Smooth muscle cell (in vitro differentiated cells): ENCODE measurements around the gene IKBIP. TPM values are rescaled to one million over a fixed set of nuclear protein-coding genes. Genes with fewer than 3 reads are reported as not detected.

Source experiments
- DNase-seq: peaks from one replicate; lab custom pipeline; 2025; ENCODE audit not compliant: unreplicated experiment; lab: John Stamatoyannopoulos, UW
- H2AFZ ChIP-seq: fragments of 200-600 bp; sonication (generic); 2 replicates; pipeline ENCODE4 v1.6.0; 2016; ENCODE audit warnings: antibody characterized with exemption, low read depth, mild to moderate bottlenecking
- H3F3A ChIP-seq: fragments of 200-600 bp; sonication (generic); 2 replicates; pipeline ENCODE4 v1.6.0; 2017; ENCODE audit warnings: antibody characterized with exemption, low read depth
- H3K27ac ChIP-seq: fragments of 200-600 bp; sonication (generic); 2 replicates; pipeline ENCODE4 v1.5.1; 2016; ENCODE audit warnings: low read depth, mild to moderate bottlenecking
- H3K27me3 ChIP-seq: fragments of 200-600 bp; sonication (generic); 2 replicates; pipeline ENCODE4 v1.6.1; 2016; ENCODE audit warnings: low read depth, mild to moderate bottlenecking
- H3K36me3 ChIP-seq: fragments of 200-600 bp; sonication (generic); 2 replicates; pipeline ENCODE4 v1.5.1; 2016; ENCODE audit warnings: low read depth
- H3K4me1 ChIP-seq: fragments of 200-600 bp; sonication (generic); 2 replicates; pipeline ENCODE4 v1.5.1; 2016; ENCODE audit warnings: low read depth
- H3K4me2 ChIP-seq: fragments of 200-600 bp; sonication (generic); 2 replicates; pipeline ENCODE4 v1.6.0; 2016; ENCODE audit warnings: mild to moderate bottlenecking
- H3K4me3 ChIP-seq: fragments of 200-600 bp; sonication (generic); 2 replicates; pipeline ENCODE4 v1.5.1; 2016; ENCODE audit warnings: mild to moderate bottlenecking
- H3K79me2 ChIP-seq: fragments of 200-600 bp; sonication (generic); 2 replicates; pipeline ENCODE4 v1.6.0; 2016; ENCODE audit warnings: low read depth, mild to moderate bottlenecking
- H3K9ac ChIP-seq: fragments of 200-600 bp; sonication (generic); 2 replicates; pipeline ENCODE4 v1.6.0; 2016; ENCODE audit warnings: low read depth
- H3K9me3 ChIP-seq: fragments of 200-600 bp; sonication (generic); replicated peaks from 2 replicates; pipeline ENCODE4 v1.5.1; 2016; ENCODE audit warnings: low read depth
- H4K20me1 ChIP-seq: fragments of 200-600 bp; sonication (generic); 2 replicates; pipeline ENCODE4 v1.6.0; 2016; ENCODE audit warnings: low read depth
- CTCF ChIP-seq: fragments of 200-600 bp; sonication (generic); IDR thresholded peaks from 2 replicates; pipeline ENCODE4 v1.5.1; 2017; ENCODE audit warnings: borderline replicate concordance, mild to moderate bottlenecking, antibody characterized with exemption; ENCODE audit not compliant: insufficient read depth, poor library complexity, severe bottlenecking
- WGBS: methylation state at CpG from one replicate; pipeline ENCODE4 v1.1.7; 2016; ENCODE audit warnings: low lambda C conversion rate; 5-methylcytosine and 5-hydroxymethylcytosine counted together
- polyA plus RNA-seq: library from polyadenylated mRNA; unstranded; fragments of >200 nt; fragmentation: Nextera tagmentation; extraction: Ambion mirVana; gene quantifications from 2 replicates; pipeline ENCODE4 v1.2.1, GENCODE V29; 2016
- total RNA-seq: library from RNA; depleted of rRNA; stranded (reverse); fragments of >200 nt; gene quantifications from 2 replicates; pipeline ENCODE4 v1.2.3, GENCODE V29; 2014

IKBIP gene, protein sequence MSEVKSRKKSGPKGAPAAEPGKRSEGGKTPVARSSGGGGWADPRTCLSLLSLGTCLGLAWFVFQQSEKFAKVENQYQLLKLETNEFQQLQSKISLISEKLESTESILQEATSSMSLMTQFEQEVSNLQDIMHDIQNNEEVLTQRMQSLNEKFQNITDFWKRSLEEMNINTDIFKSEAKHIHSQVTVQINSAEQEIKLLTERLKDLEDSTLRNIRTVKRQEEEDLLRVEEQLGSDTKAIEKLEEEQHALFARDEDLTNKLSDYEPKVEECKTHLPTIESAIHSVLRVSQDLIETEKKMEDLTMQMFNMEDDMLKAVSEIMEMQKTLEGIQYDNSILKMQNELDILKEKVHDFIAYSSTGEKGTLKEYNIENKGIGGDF
- total RNA-seq (97.9 and 107 TPM in 2 replicates), polyA plus RNA-seq (64.1 and 80.9 TPM in 2 replicates)

DNA sequence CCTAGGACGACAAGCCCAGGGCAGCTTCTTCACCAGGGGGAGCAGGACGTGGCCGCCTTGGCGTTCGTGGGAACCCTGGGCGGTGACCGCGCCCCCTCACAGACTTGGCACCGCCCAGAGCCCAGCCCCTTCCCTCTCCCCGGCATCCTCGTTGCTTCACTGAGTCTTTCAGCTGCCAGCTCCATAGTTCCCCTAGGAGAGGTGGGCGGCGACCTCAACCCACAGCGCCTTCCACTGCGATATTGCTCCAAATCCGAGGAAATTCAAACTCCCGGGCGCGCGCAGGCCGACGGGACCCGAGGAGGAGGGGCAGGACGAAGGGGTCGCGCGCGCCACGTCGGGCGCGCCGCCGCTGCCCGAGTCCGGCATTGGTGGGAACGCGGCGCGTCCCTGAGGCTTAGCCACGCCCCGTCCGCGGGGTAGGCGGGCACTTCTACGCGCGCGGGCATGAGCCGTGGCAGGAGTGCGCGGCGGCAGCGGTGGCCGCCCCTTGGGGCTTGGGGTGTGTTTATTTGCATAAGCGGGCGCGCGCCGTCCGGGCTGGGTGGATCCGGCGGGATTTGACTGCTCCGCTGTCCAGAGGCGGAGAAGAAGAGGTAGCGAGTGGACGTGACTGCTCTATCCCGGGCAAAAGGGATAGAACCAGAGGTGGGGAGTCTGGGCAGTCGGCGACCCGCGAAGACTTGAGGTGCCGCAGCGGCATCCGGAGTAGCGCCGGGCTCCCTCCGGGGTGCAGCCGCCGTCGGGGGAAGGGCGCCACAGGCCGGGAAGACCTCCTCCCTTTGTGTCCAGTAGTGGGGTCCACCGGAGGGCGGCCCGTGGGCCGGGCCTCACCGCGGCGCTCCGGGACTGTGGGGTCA is at the start of gene IKBIP, which contains the start of gene APAF1:
IKBIP (minus strand) TSS at position 77 of the 860 bp plus-strand sequence. CDS start 87 bp downstream, outside the sequence.
APAF1 (plus strand) TSS at position 579 of the 860 bp plus-strand sequence. CDS start 3,070 bp downstream, outside the sequence.
- H3K4me3 ChIP-seq: peak within 1 kb of the TSS; percentile 77
- peak within 1 kb of the TSS; percentile 76 for H2AFZ ChIP-seq
- H3K4me1 ChIP-seq: peaks cover 15% of the 10 kb centered on the region
- H3K27me3 ChIP-seq: no peaks in the 10 kb centered on the region
- no peaks in the 10 kb centered on the region for H3K9me3 ChIP-seq
- H4K20me1 ChIP-seq: peaks cover 59% of the 10 kb centered on the region
- H3K79me2 ChIP-seq: peaks cover 85% of the 10 kb centered on the region
- DNase-seq: peak; percentile 89
- no peaks in the 10 kb centered on the region for H3F3A ChIP-seq
- no peak for TF ChIP-seq CTCF
- H3K4me2 ChIP-seq: peak within 1 kb of the TSS; percentile 98
- peak within 1 kb of the TSS; percentile 89 for H3K9ac ChIP-seq
- under 1% methylated on average over 74 of the region's 91 CpGs for WGBS
- H3K27ac ChIP-seq: peak within 1 kb of the TSS; percentile 86
- peaks cover 2% of the 10 kb centered on the region for H3K36me3 ChIP-seq

DNA sequence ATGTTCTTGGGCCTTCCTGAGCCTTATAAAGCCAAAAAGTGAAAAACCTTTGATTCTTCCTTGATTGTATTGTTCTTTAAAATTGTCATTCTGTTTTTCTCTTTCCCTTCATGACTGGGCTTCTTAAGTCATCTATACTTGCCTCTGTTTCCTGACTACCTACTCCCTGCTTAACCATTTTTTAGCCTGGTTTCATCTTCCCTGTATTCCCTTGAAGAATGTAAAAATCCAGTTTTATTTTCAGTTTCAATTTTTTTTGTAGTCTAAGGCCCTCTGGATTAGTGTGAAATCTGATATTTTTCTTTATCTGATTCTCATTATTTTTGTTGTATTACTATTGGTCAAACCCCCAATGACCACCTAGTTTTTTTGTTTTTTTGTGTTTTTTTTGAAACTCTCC is 46.8 kb upstream of the IKBIP start:
- Histone ChIP-seq H3F3A (no peaks in the 10 kb centered on the region), H3K36me3 (peaks cover 23% of the 10 kb centered on the region), H3K9ac (no peak overlapping the region), H3K79me2 (no peaks in the 10 kb centered on the region), H3K4me1 (peaks cover 6% of the 10 kb centered on the region), H3K4me2 (no peak overlapping the region), H4K20me1 (peaks cover 17% of the 10 kb centered on the region), H3K4me3 (no peak overlapping the region), H3K9me3 (no peaks in the 10 kb centered on the region), H2AFZ (no peak overlapping the region), H3K27me3 (no peaks in the 10 kb centered on the region), H3K27ac (no peak overlapping the region)
- no peak for TF ChIP-seq CTCF
- no peak for DNase-seq

DNA sequence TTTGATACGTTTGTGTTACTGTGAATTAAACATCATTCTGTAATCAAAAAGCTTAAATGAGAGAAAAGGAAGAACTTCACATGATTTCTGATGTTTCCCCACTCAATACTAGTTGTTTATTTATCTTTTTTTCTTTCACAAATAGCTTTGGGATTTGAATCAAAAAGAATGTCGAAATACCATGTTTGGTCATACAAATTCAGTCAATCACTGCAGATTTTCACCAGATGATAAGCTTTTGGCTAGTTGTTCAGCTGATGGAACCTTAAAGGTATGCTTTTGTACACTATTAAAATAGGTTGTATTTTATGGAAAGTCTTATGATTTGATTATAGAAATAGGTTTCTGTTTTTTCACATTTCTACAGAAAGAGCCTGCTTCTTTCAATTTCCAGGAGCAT is 42.0 kb upstream of the IKBIP start:
- Histone ChIP-seq H4K20me1 (no peaks in the 10 kb centered on the region), H3F3A (no peaks in the 10 kb centered on the region), H3K79me2 (no peaks in the 10 kb centered on the region), H3K9ac (no peak overlapping the region), H2AFZ (no peak overlapping the region), H3K9me3 (no peaks in the 10 kb centered on the region), H3K27me3 (no peaks in the 10 kb centered on the region), H3K4me2 (no peak overlapping the region), H3K27ac (no peak overlapping the region), H3K36me3 (peaks cover 29% of the 10 kb centered on the region), H3K4me1 (no peaks in the 10 kb centered on the region), H3K4me3 (no peak overlapping the region)
- TF ChIP-seq CTCF: no peak
- DNase-seq: no peak
- WGBS: 94% methylated on average over 2 of the region's 2 CpGs
